ENCODE data around the gene MCTP1.

DNA sequence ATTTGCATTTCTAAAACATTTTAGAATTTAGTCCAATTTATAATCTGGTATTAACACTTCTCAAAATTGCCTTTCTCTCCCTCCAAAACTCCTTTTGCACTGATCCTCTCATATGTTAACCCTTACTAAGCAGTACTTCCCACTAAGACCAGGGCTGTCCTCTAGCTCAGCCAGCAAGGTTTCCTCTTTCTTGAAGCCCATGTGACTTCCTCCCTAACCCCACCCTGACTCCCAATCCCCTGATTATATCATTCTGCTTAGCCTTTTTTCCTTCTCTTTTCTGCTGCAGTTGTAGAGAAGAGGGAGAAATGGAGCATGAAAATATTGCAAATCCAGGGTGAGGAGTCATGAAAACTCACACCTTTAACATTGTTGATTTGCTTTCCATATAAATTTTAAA is 241.7 kb downstream of the MCTP1 start:
- TF ChIP-seq, protein P1, sequence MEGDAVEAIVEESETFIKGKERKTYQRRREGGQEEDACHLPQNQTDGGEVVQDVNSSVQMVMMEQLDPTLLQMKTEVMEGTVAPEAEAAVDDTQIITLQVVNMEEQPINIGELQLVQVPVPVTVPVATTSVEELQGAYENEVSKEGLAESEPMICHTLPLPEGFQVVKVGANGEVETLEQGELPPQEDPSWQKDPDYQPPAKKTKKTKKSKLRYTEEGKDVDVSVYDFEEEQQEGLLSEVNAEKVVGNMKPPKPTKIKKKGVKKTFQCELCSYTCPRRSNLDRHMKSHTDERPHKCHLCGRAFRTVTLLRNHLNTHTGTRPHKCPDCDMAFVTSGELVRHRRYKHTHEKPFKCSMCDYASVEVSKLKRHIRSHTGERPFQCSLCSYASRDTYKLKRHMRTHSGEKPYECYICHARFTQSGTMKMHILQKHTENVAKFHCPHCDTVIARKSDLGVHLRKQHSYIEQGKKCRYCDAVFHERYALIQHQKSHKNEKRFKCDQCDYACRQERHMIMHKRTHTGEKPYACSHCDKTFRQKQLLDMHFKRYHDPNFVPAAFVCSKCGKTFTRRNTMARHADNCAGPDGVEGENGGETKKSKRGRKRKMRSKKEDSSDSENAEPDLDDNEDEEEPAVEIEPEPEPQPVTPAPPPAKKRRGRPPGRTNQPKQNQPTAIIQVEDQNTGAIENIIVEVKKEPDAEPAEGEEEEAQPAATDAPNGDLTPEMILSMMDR (IDR thresholded peaks at IDR 0.05), result no peak
- TF ChIP-seq EP300 (IDR thresholded peaks at IDR 0.05; ENCODE audit: low read depth), result no peak

All from transverse colon (tissue), 3 donors.